T-helper 22 cell (primary cell): ENCODE results near the gene CCL20.
"Not testable (repeated sequence)": the region's sequence is repeated elsewhere in the genome, so short reads cannot be mapped to it uniquely, and the experiment has no call there.

Experiments
- DNase-seq: peaks from one replicate; pipeline ENCODE4 v3.0.0-alpha.2; 2020; ENCODE audit warnings: low read depth

The CCL20 gene

GRCh38 chr2:227834916-227835650 lies 21.4 kb downstream of the CCL20 start:
- no peak for DNase-seq

- DNase-seq, result not testable (repeated sequence)
Observed at GRCh38 chr2:227839339-227840129, 25.9 kb downstream of the CCL20 start.

- no peak for DNase-seq
Observed at GRCh38 chr2:227846831-227847230, 33.2 kb downstream of the CCL20 start.

GRCh38 chr2:227848146-227848545 lies 34.5 kb downstream of the CCL20 start:
- DNase-seq, result no peak

- DNase-seq, result no peak
Observed at GRCh38 chr2:227848586-227848985, 34.9 kb downstream of the CCL20 start.

GRCh38 chr2:227849906-227850305 lies 36.3 kb downstream of the CCL20 start:
- DNase-seq, result no peak

- no peak for DNase-seq
Observed at GRCh38 chr2:227853204-227853629, 39.6 kb downstream of the CCL20 start.

GRCh38 chr2:227853765-227854271 lies 40.2 kb downstream of the CCL20 start:
- no peak for DNase-seq

- no peak for DNase-seq
Observed at GRCh38 chr2:227855440-227855839, 41.8 kb downstream of the CCL20 start.

- no peak for DNase-seq
Observed at GRCh38 chr2:227856697-227857096, 43.1 kb downstream of the CCL20 start.

- no peak for DNase-seq
Observed at GRCh38 chr2:227860221-227860641, 46.6 kb downstream of the CCL20 start.

- no peak for DNase-seq
Observed at GRCh38 chr2:227861011-227861410, 47.4 kb downstream of the CCL20 start.

- no peak for DNase-seq
Observed at GRCh38 chr2:227862227-227862740, 48.6 kb downstream of the CCL20 start.

- no peak for DNase-seq
Observed at GRCh38 chr2:227862741-227863588, 49.3 kb downstream of the CCL20 start.

GRCh38 chr2:227864161-227864756 lies 50.6 kb downstream of the CCL20 start:
- DNase-seq, result no peak

- DNase-seq, result no peak
Observed at GRCh38 chr2:227865291-227865690, 51.6 kb downstream of the CCL20 start.
